ENCODE measurements around the gene NTF3.

The NTF3 gene

DNA sequence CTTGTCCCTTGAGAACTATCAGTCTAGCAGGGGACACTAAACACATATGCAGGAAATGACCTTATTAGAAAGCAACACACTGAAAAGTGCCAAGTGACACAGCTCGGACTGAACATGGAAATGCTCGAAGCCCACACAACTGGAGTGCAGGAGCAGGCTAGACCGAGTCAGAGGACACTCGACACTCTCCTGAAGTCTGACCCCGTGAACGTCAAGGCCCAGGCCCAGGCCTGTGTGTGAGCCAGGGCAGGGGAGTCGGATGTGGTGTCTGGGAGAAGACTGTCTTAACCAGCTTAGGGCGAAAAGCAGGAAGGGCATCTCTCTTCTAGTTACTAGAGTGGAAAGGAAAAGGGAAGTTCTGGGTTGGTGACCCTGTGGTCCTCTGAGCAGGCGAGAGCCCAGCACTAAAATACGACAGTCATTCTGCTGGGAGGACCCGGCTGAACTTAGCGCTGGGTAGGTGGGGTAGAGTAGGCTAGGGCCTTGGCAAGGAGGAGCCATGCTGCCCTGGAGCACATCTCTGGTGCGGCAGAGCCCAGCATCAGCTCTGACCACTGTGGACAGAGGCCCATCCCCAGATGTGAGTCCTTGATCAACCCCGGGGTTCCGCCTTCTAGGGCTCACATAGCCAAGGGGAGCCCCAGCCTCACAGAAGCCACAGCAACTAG lies 93.0 kb downstream of the NTF3 start:
- no peaks in the 10 kb centered on the region for H3K79me1 ChIP-seq (ENCODE audit: low read length)
- H3K9me3 ChIP-seq (ENCODE audit: insufficient read depth, low read depth, low read length) = peaks cover 3% of the 10 kb centered on the region
- H2AFZ ChIP-seq (ENCODE audit: insufficient read depth, low read length, poor library complexity) = no peak overlapping the region
- no peak overlapping the region for H3K9ac ChIP-seq (ENCODE audit: low read length)
- no peak overlapping the region for H3K27ac ChIP-seq (ENCODE audit: low read depth, low read length)
- no peak overlapping the region for H3K4me2 ChIP-seq (ENCODE audit: low read length)
- H3K4me1 ChIP-seq (ENCODE audit: control insufficient read depth in 1 of 2, insufficient read depth in 2 of 2, low read length in 2 of 2) = peaks cover 0 to 2% of the 10 kb centered on the region in 2 experiments
- H4K91ac ChIP-seq (ENCODE audit: low read depth, low read length) = no peak overlapping the region
- H4K8ac ChIP-seq (ENCODE audit: low read depth, low read length) = no peak overlapping the region
- H4K12ac ChIP-seq (ENCODE audit: low read depth, low read length) = no peak overlapping the region
- H2BK5ac ChIP-seq (ENCODE audit: low read depth, low read length, poor library complexity) = no peak overlapping the region
- H3K27me3 ChIP-seq (ENCODE audit: insufficient read depth, low read length) = no peaks in the 10 kb centered on the region
- no peak overlapping the region for H3K4me3 ChIP-seq (ENCODE audit: low read depth, low read length)
- no peak overlapping the region for H3K14ac ChIP-seq (ENCODE audit: low read length)
- no CpG with 5 or more reads among the region's 15 CpGs for WGBS (ENCODE audit: extremely low coverage, insufficient coverage, insufficient read length)
- H2BK120ac ChIP-seq (ENCODE audit: insufficient read depth, low read length, poor library complexity) = no peak overlapping the region
- H2AK5ac ChIP-seq (ENCODE audit: low read length) = no peak overlapping the region
- no peak overlapping the region for H3K18ac ChIP-seq (ENCODE audit: low read length)
- no peak overlapping the region for H3K4ac ChIP-seq (ENCODE audit: low read depth, low read length)
- no peak overlapping the region for H3K23ac ChIP-seq (ENCODE audit: low read length)
- no peak for DNase-seq
- H3K36me3 ChIP-seq (ENCODE audit: control insufficient read depth in 1 of 2, insufficient read depth in 2 of 2, low read length in 2 of 2) = no peaks in the 10 kb centered on the region
- H2BK12ac ChIP-seq (ENCODE audit: low read length) = no peak overlapping the region
- H3K79me2 ChIP-seq (ENCODE audit: control insufficient read depth, insufficient read depth, low read length, poor library complexity) = no peaks in the 10 kb centered on the region

DNA sequence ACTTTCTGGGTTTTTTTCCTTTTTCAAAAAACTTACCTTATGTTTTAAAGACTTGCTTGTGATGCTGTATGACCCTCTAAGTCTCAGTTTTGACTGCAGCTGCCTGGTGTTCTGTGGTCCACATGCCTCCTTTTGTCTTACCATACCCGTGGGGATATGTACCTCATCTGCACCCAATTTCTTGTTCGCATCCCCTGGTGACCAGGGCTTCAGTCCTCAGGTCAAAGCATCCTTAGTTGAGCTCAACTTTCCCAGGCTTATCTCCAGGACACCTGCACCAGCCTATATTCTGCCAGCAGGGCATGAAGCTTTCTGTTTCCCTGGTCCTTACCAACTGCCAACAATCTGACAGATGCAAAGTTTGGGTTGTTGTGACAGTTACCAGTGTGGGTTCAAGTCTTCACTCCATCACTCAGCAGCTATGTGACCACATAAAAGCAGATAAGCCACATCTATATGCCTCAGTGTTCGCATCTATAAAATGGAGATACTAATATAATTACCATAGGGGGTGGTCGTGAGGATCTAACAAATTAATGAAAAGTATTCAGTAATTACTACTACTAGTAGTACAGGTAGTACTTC lies 94.0 kb downstream of the NTF3 start:
- WGBS (ENCODE audit: extremely low coverage, insufficient coverage, insufficient read length) = no CpG with 5 or more reads among the region's 4 CpGs

DNA sequence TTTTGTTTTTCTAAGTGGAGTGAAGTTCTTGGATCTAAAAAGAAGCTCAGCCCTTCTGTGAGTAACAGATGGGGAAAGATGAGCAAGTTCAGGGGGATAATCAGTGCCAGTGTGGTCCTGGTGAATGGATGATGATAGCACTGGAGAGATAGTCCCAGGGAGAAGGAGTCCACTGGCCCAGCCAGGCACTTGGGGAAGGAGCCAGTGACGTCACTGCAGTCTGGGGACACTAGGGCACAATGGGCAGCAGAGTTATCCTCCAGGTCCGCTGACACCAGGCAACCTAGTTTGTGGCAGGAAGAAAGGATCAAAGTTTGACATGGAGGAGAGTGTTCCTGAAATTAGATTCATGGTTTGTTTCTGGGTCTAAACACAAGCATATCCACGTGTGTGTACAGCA lies 101.5 kb downstream of the NTF3 start:
- Histone ChIP-seq H3K79me1 (ENCODE audit: low read length) (no peaks in the 10 kb centered on the region), H3K36me3 (ENCODE audit: control insufficient read depth in 1 of 2, insufficient read depth in 2 of 2, low read length in 2 of 2) (no peaks in the 10 kb centered on the region), H3K23ac (ENCODE audit: low read length) (no peak overlapping the region), H2BK120ac (ENCODE audit: insufficient read depth, low read length, poor library complexity) (no peak overlapping the region), H2AK5ac (ENCODE audit: low read length) (no peak overlapping the region), H3K18ac (ENCODE audit: low read length) (no peak overlapping the region), H3K14ac (ENCODE audit: low read length) (no peak overlapping the region), H4K91ac (ENCODE audit: low read depth, low read length) (no peak overlapping the region), H4K8ac (ENCODE audit: low read depth, low read length) (no peak overlapping the region), H4K12ac (ENCODE audit: low read depth, low read length) (no peak overlapping the region), H2BK12ac (ENCODE audit: low read length) (no peak overlapping the region), H2BK5ac (ENCODE audit: low read depth, low read length, poor library complexity) (no peak overlapping the region), H3K9me3 (ENCODE audit: insufficient read depth, low read depth, low read length) (no peaks in the 10 kb centered on the region), H3K9ac (ENCODE audit: low read length) (no peak overlapping the region), H3K27me3 (ENCODE audit: insufficient read depth, low read length) (no peaks in the 10 kb centered on the region), H3K27ac (ENCODE audit: low read depth, low read length) (no peak overlapping the region), H3K4me2 (ENCODE audit: low read length) (no peak overlapping the region), H3K4me3 (ENCODE audit: low read depth, low read length) (no peak overlapping the region), H2AFZ (ENCODE audit: insufficient read depth, low read length, poor library complexity) (no peak overlapping the region), H3K79me2 (ENCODE audit: control insufficient read depth, insufficient read depth, low read length, poor library complexity) (no peaks in the 10 kb centered on the region), H3K4ac (ENCODE audit: low read depth, low read length) (no peak overlapping the region), H3K4me1 (ENCODE audit: control insufficient read depth in 1 of 2, insufficient read depth in 2 of 2, low read length in 2 of 2) (peaks cover 0 to 2% of the 10 kb centered on the region in 2 experiments)
- no peak for DNase-seq
- no CpG with 5 or more reads among the region's 3 CpGs for WGBS (ENCODE audit: extremely low coverage, insufficient coverage, insufficient read length)

More for the DNA sequence above, 94.0 kb downstream of the NTF3 start:
- H4K12ac ChIP-seq (ENCODE audit: low read depth, low read length) = no peak overlapping the region
- H3K27ac ChIP-seq (ENCODE audit: low read depth, low read length) = no peak overlapping the region
- peak overlapping the region; percentile 89 for H3K23ac ChIP-seq (ENCODE audit: low read length)
- no peak overlapping the region for H3K14ac ChIP-seq (ENCODE audit: low read length)
- H2BK120ac ChIP-seq (ENCODE audit: insufficient read depth, low read length, poor library complexity) = no peak overlapping the region
- H3K4me1 ChIP-seq (ENCODE audit: control insufficient read depth in 1 of 2, insufficient read depth in 2 of 2, low read length in 2 of 2) = peaks cover 0 to 2% of the 10 kb centered on the region in 2 experiments
- no peak overlapping the region for H3K4me2 ChIP-seq (ENCODE audit: low read length)
- peak overlapping the region; percentile 36 for H3K9ac ChIP-seq (ENCODE audit: low read length)
- no peaks in the 10 kb centered on the region for H3K36me3 ChIP-seq (ENCODE audit: control insufficient read depth in 1 of 2, insufficient read depth in 2 of 2, low read length in 2 of 2)
- no peak overlapping the region for H2AK5ac ChIP-seq (ENCODE audit: low read length)
- H2BK5ac ChIP-seq (ENCODE audit: low read depth, low read length, poor library complexity) = no peak overlapping the region
- H3K79me2 ChIP-seq (ENCODE audit: control insufficient read depth, insufficient read depth, low read length, poor library complexity) = no peaks in the 10 kb centered on the region
- no peak for DNase-seq
- H3K18ac ChIP-seq (ENCODE audit: low read length) = no peak overlapping the region
- no peaks in the 10 kb centered on the region for H3K27me3 ChIP-seq (ENCODE audit: insufficient read depth, low read length)
- H3K4ac ChIP-seq (ENCODE audit: low read depth, low read length) = no peak overlapping the region
- no peak overlapping the region for H3K4me3 ChIP-seq (ENCODE audit: low read depth, low read length)
- no peak overlapping the region for H4K91ac ChIP-seq (ENCODE audit: low read depth, low read length)
- no peaks in the 10 kb centered on the region for H3K79me1 ChIP-seq (ENCODE audit: low read length)
- no peak overlapping the region for H4K8ac ChIP-seq (ENCODE audit: low read depth, low read length)
- H2AFZ ChIP-seq (ENCODE audit: insufficient read depth, low read length, poor library complexity) = no peak overlapping the region
- no peak overlapping the region for H2BK12ac ChIP-seq (ENCODE audit: low read length)
- peaks cover 3% of the 10 kb centered on the region for H3K9me3 ChIP-seq (ENCODE audit: insufficient read depth, low read depth, low read length)

DNA sequence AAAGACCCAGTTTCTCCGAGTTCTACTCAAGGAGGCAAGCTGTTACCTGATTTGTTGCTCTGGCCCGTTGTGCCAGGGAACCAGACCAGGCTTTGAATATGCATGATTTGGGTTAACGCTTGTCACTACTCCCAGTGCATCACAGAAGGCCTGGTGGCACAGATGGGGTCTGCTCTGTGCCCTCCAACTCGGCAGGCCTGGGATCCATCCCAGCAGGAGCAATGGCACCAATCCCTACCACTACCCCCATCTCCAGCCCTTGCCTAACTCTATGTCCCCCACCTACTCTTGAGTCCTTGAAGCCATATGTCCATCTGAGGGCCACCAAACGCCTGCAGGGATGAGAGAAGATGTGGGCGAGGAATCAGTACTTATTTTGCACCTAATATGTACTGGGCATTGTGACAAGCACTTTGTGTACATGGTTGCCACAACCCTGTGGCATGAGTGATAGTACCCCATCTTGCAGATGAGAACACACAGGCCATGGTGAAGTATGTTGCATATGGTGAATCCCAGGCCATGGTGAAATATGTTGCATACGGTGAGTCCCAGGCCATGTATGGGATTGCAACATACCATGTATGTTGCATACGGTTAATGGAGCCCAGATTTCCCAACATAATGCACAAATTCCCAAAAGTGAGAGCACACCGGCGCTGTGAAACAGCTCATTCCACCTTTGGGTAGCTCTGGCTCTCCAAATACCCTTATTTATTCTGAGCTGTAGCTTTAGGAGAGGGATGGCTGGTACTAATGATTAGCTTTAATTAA lies 102.7 kb downstream of the NTF3 start:
- H4K91ac ChIP-seq (ENCODE audit: low read depth, low read length) = no peak overlapping the region
- H3K4me3 ChIP-seq (ENCODE audit: low read depth, low read length) = no peak overlapping the region
- no peak overlapping the region for H3K23ac ChIP-seq (ENCODE audit: low read length)
- no peak overlapping the region for H3K18ac ChIP-seq (ENCODE audit: low read length)
- no peak overlapping the region for H2AK5ac ChIP-seq (ENCODE audit: low read length)
- H2AFZ ChIP-seq (ENCODE audit: insufficient read depth, low read length, poor library complexity) = no peak overlapping the region
- no peak overlapping the region for H4K8ac ChIP-seq (ENCODE audit: low read depth, low read length)
- H3K4me2 ChIP-seq (ENCODE audit: low read length) = no peak overlapping the region
- no CpG with 5 or more reads among the region's 10 CpGs for WGBS (ENCODE audit: extremely low coverage, insufficient coverage, insufficient read length)
- H3K9ac ChIP-seq (ENCODE audit: low read length) = no peak overlapping the region
- no peaks in the 10 kb centered on the region for H3K9me3 ChIP-seq (ENCODE audit: insufficient read depth, low read depth, low read length)
- H3K4ac ChIP-seq (ENCODE audit: low read depth, low read length) = no peak overlapping the region
- H2BK5ac ChIP-seq (ENCODE audit: low read depth, low read length, poor library complexity) = no peak overlapping the region
- no peaks in the 10 kb centered on the region for H3K79me1 ChIP-seq (ENCODE audit: low read length)
- no peak overlapping the region for H3K27ac ChIP-seq (ENCODE audit: low read depth, low read length)
- no peaks in the 10 kb centered on the region for H3K79me2 ChIP-seq (ENCODE audit: control insufficient read depth, insufficient read depth, low read length, poor library complexity)
- no peaks in the 10 kb centered on the region for H3K36me3 ChIP-seq (ENCODE audit: control insufficient read depth in 1 of 2, insufficient read depth in 2 of 2, low read length in 2 of 2)
- no peak overlapping the region for H2BK120ac ChIP-seq (ENCODE audit: insufficient read depth, low read length, poor library complexity)
- no peak overlapping the region for H4K12ac ChIP-seq (ENCODE audit: low read depth, low read length)
- no peak for DNase-seq
- no peak overlapping the region for H3K14ac ChIP-seq (ENCODE audit: low read length)
- no peaks in the 10 kb centered on the region for H3K27me3 ChIP-seq (ENCODE audit: insufficient read depth, low read length)
- H3K4me1 ChIP-seq (ENCODE audit: control insufficient read depth in 1 of 2, insufficient read depth in 2 of 2, low read length in 2 of 2) = peaks cover 0 to 2% of the 10 kb centered on the region in 2 experiments
- H2BK12ac ChIP-seq (ENCODE audit: low read length) = no peak overlapping the region

Data from trophoblast cell (in vitro differentiated cells and primary cell).